Natural killer cell (primary cell): ENCODE data around the gene ZSCAN9. TPM values are rescaled to one million over a fixed set of nuclear protein-coding genes. Genes with fewer than 3 reads are reported as not detected.
A peak's percentile ranks its signal among the peaks of the same experiment; 100 is the strongest.

Source experiments
- ATAC-seq, 3 donors: fragments of 150-1000 bp in 2 of 3; fragments of 200-7000 bp in 1 of 3; cut with Tn5 transposase; 1 replicate in 1 of 3; 2 replicates in 2 of 3; pipeline ENCODE4 v1.10.0; 2021; ENCODE audit warnings: mild to moderate bottlenecking in 2 of 3, moderate library complexity in 2 of 3
- DNase-seq, 2 donors: peaks; one replicate each; pipeline versions ENCODE4 v3.0.0 to v3.0.0-alpha.2; 2013 to 2021; ENCODE audit warnings: mixed read lengths in 1 of 2
- H3K27ac ChIP-seq: one replicate; pipeline ENCODE4 v1.5.1; 2013; ENCODE audit warnings: mild to moderate bottlenecking, low read length
- H3K27me3 ChIP-seq: one replicate; pipeline ENCODE4 v1.6.1; 2013; ENCODE audit warnings: low read length; ENCODE audit not compliant: control insufficient read depth, insufficient read depth
- H3K36me3 ChIP-seq: one replicate; pipeline ENCODE4 v1.6.1; 2013; ENCODE audit warnings: low read length; ENCODE audit not compliant: control insufficient read depth, insufficient read depth
- H3K4me1 ChIP-seq: one replicate; pipeline ENCODE4 v1.6.1; 2013; ENCODE audit warnings: low read length; ENCODE audit not compliant: control insufficient read depth, insufficient read depth
- H3K4me3 ChIP-seq: one replicate; pipeline ENCODE4 v1.5.1; 2013; ENCODE audit warnings: low read length
- H3K9me3 ChIP-seq: one replicate; pipeline ENCODE4 v1.6.1; 2013; ENCODE audit warnings: low read length; ENCODE audit not compliant: control insufficient read depth, insufficient read depth
- H3K27ac Mint-ChIP-seq, 2 donors: one replicate each; pipeline ENCODE4 v1.8.0; 2022; ENCODE audit warnings: mild to moderate bottlenecking in 2 of 2, mixed read lengths in 2 of 2, moderate library complexity in 1 of 2
- H3K27me3 Mint-ChIP-seq, 2 donors: one replicate each; pipeline ENCODE4 v1.8.0; 2022; ENCODE audit warnings: low read depth in 2 of 2, mixed read lengths in 2 of 2
- H3K36me3 Mint-ChIP-seq: one replicate; pipeline ENCODE4 v1.8.0; 2022; ENCODE audit warnings: mixed read lengths
- H3K4me1 Mint-ChIP-seq, 2 donors: one replicate each; pipeline ENCODE4 v1.8.0; 2022; ENCODE audit warnings: mixed read lengths in 2 of 2
- H3K4me3 Mint-ChIP-seq: one replicate; pipeline ENCODE4 v1.8.0; 2022; ENCODE audit warnings: mild to moderate bottlenecking, moderate library complexity, mixed read lengths
- H3K9me3 Mint-ChIP-seq, 2 donors: one replicate each; pipeline ENCODE4 v1.8.0; 2022; ENCODE audit warnings: mixed read lengths in 2 of 2
- WGBS: methylation state at CpG from one replicate; pipeline ENCODE4 v1.1.7; 2013; ENCODE audit warnings: missing lambda C conversion rate; ENCODE audit not compliant: insufficient coverage; 5-methylcytosine and 5-hydroxymethylcytosine counted together
- intact Hi-C: fragments of 100-400 bp; cut with micrococcal nuclease; formaldehyde crosslinking; loops from one replicate; pipeline ENCODE4 v1.14.2; 2022
- total RNA-seq, 4 donors: library from RNA; stranded (reverse); fragments of 120-200 nt in 1 of 4; gene quantifications; one replicate each; pipeline versions ENCODE4 v1.2.3 to v1.2.4, GENCODE V29; 2013 to 2022
- TF ChIP-seq, protein P1 (sequence below): fragments of 200-600 bp; IDR thresholded peaks from one replicate; pipeline ENCODE4 v1.8.0; 2022; ENCODE audit warnings: antibody characterized with exemption

The ZSCAN9 gene
- total RNA-seq, 3 donors from 2014 or later (not counting 1 experiment from before 2014, with no cell fraction given), result 17.7 to 20.0 (median 18.7) TPM

GRCh38 chr6:28281288-28282064, 56.4 kb downstream of the ZSCAN9 start, which contains the start of gene PGBD1:
PGBD1 (plus strand) TSS chr6:28281572; CDS start chr6:28283814, 2,242 bp downstream.
- H3K36me3 Mint-ChIP-seq, result peaks cover 13% of the 10 kb centered on the region
- Histone ChIP-seq H3K4me3 (peak within 1 kb of the TSS; percentile 35), H3K4me1 (peaks cover 9% of the 10 kb centered on the region), H3K36me3 (peaks cover 13% of the 10 kb centered on the region), H3K27me3 (peaks cover 10% of the 10 kb centered on the region), H3K9me3 (no peaks in the 10 kb centered on the region), H3K27ac (no peak within 1 kb of the TSS)
- H3K4me3 Mint-ChIP-seq, result peak within 1 kb of the TSS; percentile 67
- DNase-seq (peak; percentile 31 to 59), ATAC-seq (peak; percentile 64 to 89 (median 73))
- H3K27me3 Mint-ChIP-seq, result peaks cover 24% of the 10 kb centered on the region in 2 donors
- no peak within 1 kb of the TSS for H3K27ac Mint-ChIP-seq
- H3K9me3 Mint-ChIP-seq, result no peaks in the 10 kb centered on the region
- TF ChIP-seq, protein P1, sequence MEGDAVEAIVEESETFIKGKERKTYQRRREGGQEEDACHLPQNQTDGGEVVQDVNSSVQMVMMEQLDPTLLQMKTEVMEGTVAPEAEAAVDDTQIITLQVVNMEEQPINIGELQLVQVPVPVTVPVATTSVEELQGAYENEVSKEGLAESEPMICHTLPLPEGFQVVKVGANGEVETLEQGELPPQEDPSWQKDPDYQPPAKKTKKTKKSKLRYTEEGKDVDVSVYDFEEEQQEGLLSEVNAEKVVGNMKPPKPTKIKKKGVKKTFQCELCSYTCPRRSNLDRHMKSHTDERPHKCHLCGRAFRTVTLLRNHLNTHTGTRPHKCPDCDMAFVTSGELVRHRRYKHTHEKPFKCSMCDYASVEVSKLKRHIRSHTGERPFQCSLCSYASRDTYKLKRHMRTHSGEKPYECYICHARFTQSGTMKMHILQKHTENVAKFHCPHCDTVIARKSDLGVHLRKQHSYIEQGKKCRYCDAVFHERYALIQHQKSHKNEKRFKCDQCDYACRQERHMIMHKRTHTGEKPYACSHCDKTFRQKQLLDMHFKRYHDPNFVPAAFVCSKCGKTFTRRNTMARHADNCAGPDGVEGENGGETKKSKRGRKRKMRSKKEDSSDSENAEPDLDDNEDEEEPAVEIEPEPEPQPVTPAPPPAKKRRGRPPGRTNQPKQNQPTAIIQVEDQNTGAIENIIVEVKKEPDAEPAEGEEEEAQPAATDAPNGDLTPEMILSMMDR, result no peak
- H3K4me1 Mint-ChIP-seq, result peaks cover 8% of the 10 kb centered on the region in 2 donors
- WGBS, result 1% methylated on average over 50 of the region's 50 CpGs
- intact Hi-C loops, result no loop called here

GRCh38 chr6:28282926-28283325, 57.9 kb downstream of the ZSCAN9 start:
- Mint-ChIP-seq H3K27me3 (peaks cover 24 to 26% of the 10 kb centered on the region in 2 donors), H3K36me3 (peaks cover 6% of the 10 kb centered on the region), H3K4me3 (no peak overlapping the region)

More at GRCh38 chr6:28282926-28283325, 57.9 kb downstream of the ZSCAN9 start:
- Histone ChIP-seq H3K9me3 (no peaks in the 10 kb centered on the region), H3K36me3 (peaks cover 1% of the 10 kb centered on the region), H3K27ac (no peak overlapping the region), H3K4me3 (no peak overlapping the region), H3K4me1 (peaks cover 9% of the 10 kb centered on the region), H3K27me3 (peaks cover 10% of the 10 kb centered on the region)
- DNase-seq, result no peak
- Mint-ChIP-seq H3K27ac (no peak overlapping the region), H3K4me1 (peaks cover 8% of the 10 kb centered on the region in 2 donors), H3K9me3 (no peaks in the 10 kb centered on the region)
- WGBS, result 100% methylated on average over 2 of the region's 2 CpGs
- TF ChIP-seq, protein P1, result no peak
- no peak for ATAC-seq
- intact Hi-C loops, result no loop called here

Other genes starting within 250 kb of the ZSCAN9 start
- gene ZNF165, start 144.7 kb upstream of the ZSCAN9 start, total RNA-seq, result 1 to 10 TPM in 1 of 3 donors, under 1 TPM in 2; 0.61 to 2.2 (median 0.85) TPM
- gene ZSCAN16, start 100.7 kb upstream of the ZSCAN9 start, total RNA-seq, result 1 to 10 TPM; 7.7 to 9.1 (median 7.8) TPM
- 10 to 100 TPM; 38.0 to 42.5 (median 39.2) TPM for gene ZKSCAN8, start 83.4 kb upstream of the ZSCAN9 start, total RNA-seq
- 1 to 10 TPM; 1.6 to 4.2 (median 2.9) TPM for gene ZKSCAN4, start 27.0 kb downstream of the ZSCAN9 start, total RNA-seq
- under 1 TPM in 2 of 3 donors, not detected in 1; 0.31 to 0.36 TPM for gene NKAPL, start 34.0 kb downstream of the ZSCAN9 start, total RNA-seq
- gene ZSCAN26, start 41.9 kb downstream of the ZSCAN9 start, total RNA-seq, result 10 to 100 TPM; 13.7 to 24.4 (median 15.4) TPM
- gene PGBD1, start 56.3 kb downstream of the ZSCAN9 start, total RNA-seq, result 1 to 10 TPM; 1.1 to 1.5 (median 1.1) TPM
- gene ZSCAN31, start 110.9 kb downstream of the ZSCAN9 start, total RNA-seq, result 1 to 10 TPM in 1 of 3 donors, under 1 TPM in 2; 0.65 to 2.2 (median 0.72) TPM
- 1 to 10 TPM; 3.1 to 6.0 (median 4.7) TPM for gene ZKSCAN3, start 124.7 kb downstream of the ZSCAN9 start, total RNA-seq
- 1 to 10 TPM; 3.5 to 4.9 (median 3.9) TPM for gene ZSCAN12, start 174.5 kb downstream of the ZSCAN9 start, total RNA-seq
- under 1 TPM in 2 of 3 donors, not detected in 1; 0.36 to 0.55 TPM for gene ZSCAN23, start 218.2 kb downstream of the ZSCAN9 start, total RNA-seq